Large intestine (tissue), 3 donors: ENCODE results near the gene MYCBPAP. TPM values are rescaled to one million over a fixed set of nuclear protein-coding genes. Genes with fewer than 3 reads are reported as not detected.

ENCODE experiments used
- DNase-seq, 2 donors: peaks; one replicate each; pipeline versions ENCODE4 v3.0.0 to v3.0.0-alpha.2; 2013
- H3K27ac ChIP-seq: one replicate; pipeline ENCODE4 v1.5.1; 2013; ENCODE audit warnings: low read length
- H3K27me3 ChIP-seq: 2 replicates; pipeline ENCODE4 v1.6.1; 2013; ENCODE audit warnings: low read length; ENCODE audit not compliant: control insufficient read depth, insufficient read depth
- H3K36me3 ChIP-seq: 2 replicates; pipeline ENCODE4 v1.6.1; 2013; ENCODE audit warnings: low read length; ENCODE audit not compliant: control insufficient read depth, insufficient read depth
- H3K4me1 ChIP-seq: one replicate; pipeline ENCODE4 v1.6.1; 2013; ENCODE audit warnings: low read length; ENCODE audit not compliant: control insufficient read depth, insufficient read depth
- H3K4me3 ChIP-seq: one replicate; pipeline ENCODE4 v1.5.1; 2013; ENCODE audit warnings: low read length
- H3K9me3 ChIP-seq: one replicate; pipeline ENCODE4 v1.6.1; 2013; ENCODE audit warnings: mild to moderate bottlenecking, low read depth, low read length, moderate library complexity; ENCODE audit not compliant: control insufficient read depth
- WGBS: methylation state at CpG from one replicate; pipeline ENCODE4 v1.1.5; 2013; ENCODE audit warnings: low lambda C conversion rate; ENCODE audit not compliant: insufficient coverage; 5-methylcytosine and 5-hydroxymethylcytosine counted together
- polyA plus RNA-seq: library from polyadenylated mRNA; unstranded; fragments of 120-200 nt; gene quantifications from one replicate; pipeline ENCODE4 v1.2.1, GENCODE V29; 2013

Gene MYCBPAP
- polyA plus RNA-seq, 1 donor = 1.8 TPM

- Histone ChIP-seq H3K4me1 (peaks cover 61% of the 10 kb centered on the region), H3K9me3 (no peaks in the 10 kb centered on the region), H3K4me3 (no peak overlapping the region), H3K27me3 (peaks cover 5% of the 10 kb centered on the region), H3K36me3 (no peaks in the 10 kb centered on the region), H3K27ac (peak overlapping the region; percentile 74)
- DNase-seq = no peak
- no CpG with 5 or more reads among the region's 20 CpGs for WGBS
These were observed 29.7 kb downstream of the MYCBPAP start for GRCh38 chr17:50537721-50538548.

- DNase-seq = peak; percentile 74 to 89
- Histone ChIP-seq H3K4me3 (no peak overlapping the region), H3K9me3 (no peaks in the 10 kb centered on the region), H3K27me3 (no peaks in the 10 kb centered on the region), H3K4me1 (peaks cover 61% of the 10 kb centered on the region), H3K27ac (peak overlapping the region; percentile 74), H3K36me3 (no peaks in the 10 kb centered on the region)
- no CpG with 5 or more reads among the region's 20 CpGs for WGBS
These were observed 30.5 kb downstream of the MYCBPAP start for GRCh38 chr17:50538549-50539410.

- Histone ChIP-seq H3K9me3 (no peaks in the 10 kb centered on the region), H3K36me3 (no peaks in the 10 kb centered on the region), H3K4me1 (peaks cover 51% of the 10 kb centered on the region), H3K4me3 (no peak overlapping the region), H3K27ac (no peak overlapping the region), H3K27me3 (no peaks in the 10 kb centered on the region)
- no CpG with 5 or more reads among the region's 15 CpGs for WGBS
- DNase-seq = peak in 1 of 2 donors; percentile 51
These were observed 31.7 kb downstream of the MYCBPAP start for GRCh38 chr17:50539762-50540559.

- H3K27me3 ChIP-seq = no peaks in the 10 kb centered on the region
- no peaks in the 10 kb centered on the region for H3K36me3 ChIP-seq
- no peak overlapping the region for H3K4me3 ChIP-seq
- no peak overlapping the region for H3K27ac ChIP-seq
- WGBS = no CpG with 5 or more reads among the region's 11 CpGs
- H3K9me3 ChIP-seq = no peaks in the 10 kb centered on the region
- H3K4me1 ChIP-seq = peaks cover 51% of the 10 kb centered on the region
- DNase-seq = no peak
These were observed 32.5 kb downstream of the MYCBPAP start for GRCh38 chr17:50540560-50541401.

GRCh38 chr17:50541402-50541715, 33.1 kb downstream of the MYCBPAP start:
- H3K27ac ChIP-seq = no peak overlapping the region
- H3K4me1 ChIP-seq = peaks cover 51% of the 10 kb centered on the region

GRCh38 chr17:50541716-50542688, 33.8 kb downstream of the MYCBPAP start:
- H3K36me3 ChIP-seq = no peaks in the 10 kb centered on the region
- H3K4me1 ChIP-seq = peaks cover 51% of the 10 kb centered on the region
- peak overlapping the region; percentile 50 for H3K4me3 ChIP-seq
- H3K27me3 ChIP-seq = no peaks in the 10 kb centered on the region
- no CpG with 5 or more reads among the region's 82 CpGs for WGBS
- peak overlapping the region; percentile 71 for H3K27ac ChIP-seq
- DNase-seq = peak; percentile 78 to 91
- H3K9me3 ChIP-seq = no peaks in the 10 kb centered on the region

More at GRCh38 chr17:50541402-50541715, 33.1 kb downstream of the MYCBPAP start:
- Histone ChIP-seq H3K36me3 (no peaks in the 10 kb centered on the region), H3K27me3 (no peaks in the 10 kb centered on the region), H3K9me3 (no peaks in the 10 kb centered on the region), H3K4me3 (peak overlapping the region; percentile 36)
- DNase-seq = no peak
- no CpG with 5 or more reads among the region's 9 CpGs for WGBS

GRCh38 chr17:50542795-50543774, 34.8 kb downstream of the MYCBPAP start:
- no CpG with 5 or more reads among the region's 16 CpGs for WGBS
- Histone ChIP-seq H3K4me1 (peaks cover 52% of the 10 kb centered on the region), H3K4me3 (peak overlapping the region; percentile 50), H3K9me3 (no peaks in the 10 kb centered on the region), H3K27me3 (no peaks in the 10 kb centered on the region), H3K36me3 (no peaks in the 10 kb centered on the region), H3K27ac (peak overlapping the region; percentile 71)
- peak; percentile 78 to 88 for DNase-seq

- peaks cover 6% of the 10 kb centered on the region for H3K36me3 ChIP-seq
- no peak overlapping the region for H3K27ac ChIP-seq
- no peaks in the 10 kb centered on the region for H3K9me3 ChIP-seq
- peaks cover 38% of the 10 kb centered on the region for H3K4me1 ChIP-seq
- H3K4me3 ChIP-seq = no peak overlapping the region
- WGBS = 80% methylated on average over 4 of the region's 7 CpGs
- DNase-seq = no peak
- no peaks in the 10 kb centered on the region for H3K27me3 ChIP-seq
These were observed 36.3 kb downstream of the MYCBPAP start for GRCh38 chr17:50544516-50544915.
